Activated T-cell treated with anti-CD3 and anti-CD28 coated beads, Interleukin-2, amount 50 U/mL, for 4 hours (primary cell): Measurements from ENCODE around the gene FCER1A. TPM values are rescaled to one million over a fixed set of nuclear protein-coding genes. Genes with fewer than 3 reads are reported as not detected.
"Not testable (repeated sequence)": the region's sequence is repeated elsewhere in the genome, so short reads cannot be mapped to it uniquely, and the experiment has no call there.

Experiments used
- ATAC-seq, 2 donors: fragments of 200-7000 bp; cut with Tn5 transposase; one replicate each; pipeline ENCODE4 v1.10.0; 2021
- DNase-seq: peaks from one replicate; pipeline ENCODE4 v3.0.0-alpha.2; 2020
- H3K27me3 Mint-ChIP-seq: one replicate; pipeline ENCODE4 v1.8.0; 2021; ENCODE audit warnings: low read depth, mixed read lengths
- H3K36me3 Mint-ChIP-seq: one replicate; pipeline ENCODE4 v1.8.0; 2022; ENCODE audit warnings: mixed read lengths; ENCODE audit not compliant: insufficient read depth
- H3K4me1 Mint-ChIP-seq: one replicate; pipeline ENCODE4 v1.8.0; 2021; ENCODE audit warnings: low read depth, mixed read lengths
- H3K4me3 Mint-ChIP-seq: one replicate; pipeline ENCODE4 v1.8.0; 2021; ENCODE audit warnings: mild to moderate bottlenecking, moderate library complexity, mixed read lengths
- H3K9me3 Mint-ChIP-seq: one replicate; pipeline ENCODE4 v1.8.0; 2021; ENCODE audit warnings: mixed read lengths
- total RNA-seq, 3 donors: library from RNA; stranded (reverse); gene quantifications; one replicate each; pipeline ENCODE4 v1.2.1, GENCODE V29; 2021

The FCER1A gene
- total RNA-seq, 3 donors from 2014 or later: not detected

DNA sequence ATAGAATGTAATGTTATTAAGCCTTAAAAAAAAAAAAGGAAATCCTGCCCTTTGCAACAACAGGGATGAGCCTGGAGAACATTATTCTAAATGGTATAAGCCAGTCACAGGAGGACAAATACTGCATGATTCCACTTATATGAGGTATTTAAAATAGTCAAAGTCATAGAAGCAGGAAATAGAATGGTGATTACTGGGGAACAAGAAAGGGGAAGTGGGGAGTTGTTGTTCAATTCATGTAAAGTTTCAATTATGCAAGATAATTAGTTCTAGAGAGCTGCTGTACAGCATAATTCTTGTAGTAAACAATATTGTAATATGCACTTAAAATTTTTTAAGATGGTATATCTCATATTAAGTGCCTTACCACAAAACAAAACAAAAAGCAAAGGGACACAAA is 13.2 kb downstream of the FCER1A start:
- H3K4me3 Mint-ChIP-seq: no peak overlapping the region
- no peaks in the 10 kb centered on the region for H3K9me3 Mint-ChIP-seq
- H3K36me3 Mint-ChIP-seq: no peaks in the 10 kb centered on the region
- DNase-seq (no peak), ATAC-seq (no peak)
- H3K4me1 Mint-ChIP-seq: no peaks in the 10 kb centered on the region
- H3K27me3 Mint-ChIP-seq: peaks cover 13% of the 10 kb centered on the region

DNA sequence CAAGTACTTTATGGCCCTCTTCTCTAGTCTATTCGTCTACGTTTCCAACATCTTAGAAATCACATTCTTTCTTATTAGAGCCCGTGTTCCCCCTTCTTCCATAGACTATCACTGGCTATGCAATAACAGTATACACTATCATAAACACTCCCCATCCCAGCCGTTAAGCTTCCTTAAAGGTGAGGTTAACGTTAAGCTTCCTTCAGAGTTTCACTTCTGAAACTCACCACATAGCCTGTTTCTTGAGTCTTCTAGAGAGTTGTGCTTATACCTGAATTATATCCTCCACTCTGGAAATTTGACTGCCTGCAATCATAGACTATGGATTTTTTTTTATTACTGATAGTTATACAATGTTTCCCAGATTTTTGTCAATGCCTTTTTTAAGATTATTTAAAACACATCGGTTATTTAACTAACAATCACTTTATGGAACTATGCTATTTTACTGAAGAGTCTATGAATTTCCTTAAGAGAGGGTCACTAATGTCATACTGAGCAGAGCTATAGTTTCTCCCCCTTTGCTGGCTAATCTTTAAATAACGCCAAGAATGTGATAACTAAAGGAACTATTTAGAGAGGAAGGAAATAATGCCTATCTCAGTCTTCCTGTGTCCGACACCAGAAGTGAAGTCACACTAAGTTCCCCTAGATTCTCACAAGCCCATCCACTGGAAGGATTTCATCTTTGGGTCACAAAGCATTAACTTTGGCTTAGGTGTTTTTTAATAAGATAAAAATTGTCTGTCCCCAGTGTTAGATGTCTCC is 16.8 kb downstream of the FCER1A start:
- Mint-ChIP-seq H3K27me3 (peaks cover 11% of the 10 kb centered on the region), H3K36me3 (no peaks in the 10 kb centered on the region), H3K9me3 (peaks cover 2% of the 10 kb centered on the region), H3K4me1 (no peaks in the 10 kb centered on the region), H3K4me3 (no peak overlapping the region)
- DNase-seq (no peak), ATAC-seq (no peak)

DNA sequence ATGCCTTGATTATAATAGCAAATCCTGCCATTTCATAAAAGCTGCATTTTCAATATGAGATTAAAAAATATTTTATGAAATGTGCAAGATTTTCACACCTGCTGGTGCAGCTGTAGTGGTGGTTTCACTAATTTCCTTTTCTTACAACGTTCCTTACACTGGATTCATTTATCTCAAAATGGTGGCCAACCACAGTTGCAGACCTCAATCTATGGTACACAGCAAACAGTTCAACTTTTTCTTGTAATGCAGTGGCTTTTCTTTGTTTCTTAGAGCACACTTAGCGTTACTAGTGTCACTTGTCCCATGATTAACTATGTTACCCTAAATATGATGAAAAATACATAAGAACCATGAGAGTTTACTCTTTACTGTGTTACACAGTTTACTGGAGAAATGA is 32.7 kb downstream of the FCER1A start:
- Mint-ChIP-seq H3K4me3 (no peak overlapping the region), H3K9me3 (no peaks in the 10 kb centered on the region), H3K36me3 (no peaks in the 10 kb centered on the region), H3K4me1 (no peaks in the 10 kb centered on the region), H3K27me3 (peaks cover 9% of the 10 kb centered on the region)
- DNase-seq: no peak
- no peak for ATAC-seq

DNA sequence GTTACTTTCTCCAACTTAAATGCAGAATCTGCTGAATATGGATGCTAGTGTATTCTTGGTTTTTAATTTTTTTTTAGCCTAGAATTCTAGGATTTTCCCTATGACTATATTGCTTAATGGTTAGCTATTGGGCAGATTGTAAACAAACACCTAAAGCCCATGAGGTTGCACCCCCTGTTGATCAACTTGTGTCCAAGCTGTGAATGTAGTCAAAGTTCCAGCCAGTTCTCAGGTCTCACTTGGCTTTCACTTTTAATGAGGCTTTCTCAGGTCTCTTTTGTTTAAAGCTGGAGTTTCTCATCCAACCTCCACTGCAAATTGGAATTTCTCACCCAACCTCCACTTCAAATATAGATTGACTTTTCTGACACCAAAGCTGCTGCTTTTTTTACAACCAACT is 35.9 kb downstream of the FCER1A start:
- no peaks in the 10 kb centered on the region for H3K9me3 Mint-ChIP-seq
- DNase-seq (no peak), ATAC-seq (no peak)
- no peak overlapping the region for H3K4me3 Mint-ChIP-seq
- no peaks in the 10 kb centered on the region for H3K4me1 Mint-ChIP-seq
- peaks cover 9% of the 10 kb centered on the region for H3K27me3 Mint-ChIP-seq
- H3K36me3 Mint-ChIP-seq: no peaks in the 10 kb centered on the region

DNA sequence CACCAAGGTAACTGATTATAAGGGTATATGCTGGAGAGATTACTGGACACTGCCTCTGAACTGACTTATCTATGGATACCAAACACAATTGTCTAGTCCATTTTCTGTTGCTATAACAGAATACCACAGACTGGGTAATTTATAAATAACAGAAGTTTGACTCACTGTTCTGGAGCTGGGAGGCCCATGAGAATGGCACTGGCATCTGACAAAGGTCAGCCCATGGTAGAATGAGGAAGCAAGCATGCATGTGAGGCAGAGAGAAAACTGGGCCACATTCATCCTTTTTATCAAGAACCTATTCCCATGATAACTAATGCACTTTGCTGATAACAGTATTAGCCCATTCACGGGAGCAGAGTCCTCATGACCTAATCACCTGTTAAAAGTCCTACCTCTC is 37.4 kb downstream of the FCER1A start:
- ATAC-seq: no peak
- Mint-ChIP-seq H3K27me3 (peaks cover 9% of the 10 kb centered on the region), H3K36me3 (no peaks in the 10 kb centered on the region), H3K9me3 (no peaks in the 10 kb centered on the region), H3K4me3 (no peak overlapping the region), H3K4me1 (no peaks in the 10 kb centered on the region)
- no peak for DNase-seq

DNA sequence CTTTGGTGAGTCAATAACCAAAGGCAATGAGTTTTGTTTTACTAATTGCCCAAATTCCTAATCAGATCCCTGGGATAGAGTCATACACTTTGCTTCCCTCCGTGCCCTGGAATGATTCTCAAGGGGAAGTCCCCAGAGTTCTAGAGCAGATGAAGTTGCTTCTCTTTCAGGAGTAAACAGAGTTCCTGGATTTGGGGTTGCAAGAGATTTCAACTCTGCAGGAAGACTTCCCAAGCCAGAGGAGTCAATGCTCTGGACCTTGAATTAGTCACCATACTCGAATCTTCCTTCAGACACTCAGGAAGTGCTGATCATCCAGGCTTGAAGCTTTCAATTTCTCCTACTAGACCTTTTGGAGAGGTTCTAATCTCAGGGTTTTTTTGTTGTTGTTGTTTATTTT is 39.6 kb downstream of the FCER1A start:
- H3K27me3 Mint-ChIP-seq: peaks cover 18% of the 10 kb centered on the region
- DNase-seq: no peak

DNA sequence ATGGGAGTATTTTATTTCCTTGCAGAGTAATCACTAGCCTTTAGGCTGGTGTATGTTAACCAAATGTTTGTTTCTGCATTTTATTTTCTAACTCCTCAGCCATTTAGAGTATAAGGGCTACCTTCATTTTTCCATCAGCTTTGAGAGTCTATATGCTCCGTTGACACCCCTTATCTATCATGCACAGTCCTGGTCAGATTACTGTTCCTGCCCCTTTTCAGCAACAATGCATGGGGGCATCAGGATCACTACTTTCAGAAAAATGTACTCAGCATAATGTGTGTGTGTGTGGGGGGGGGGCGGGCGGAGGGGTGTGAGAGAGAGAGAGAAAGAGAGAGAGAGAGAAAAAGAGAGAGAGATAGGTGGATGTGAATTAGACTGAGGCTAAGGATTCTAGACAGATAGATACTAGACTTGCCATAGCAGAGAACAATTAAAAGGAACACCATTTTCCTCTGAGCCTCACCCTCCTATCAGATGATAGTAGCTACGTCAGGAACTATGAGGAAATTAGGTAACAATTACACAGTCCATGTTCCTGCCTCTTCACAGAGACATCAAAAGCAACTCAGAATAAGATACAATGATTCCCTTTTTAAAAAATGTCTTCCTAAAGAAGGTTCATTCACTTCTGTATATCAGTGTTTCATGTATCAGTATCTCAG is 40.8 kb downstream of the FCER1A start:
- H3K27me3 Mint-ChIP-seq: peaks cover 19% of the 10 kb centered on the region
- ATAC-seq (no peak), DNase-seq (no peak)
- no peaks in the 10 kb centered on the region for H3K4me1 Mint-ChIP-seq
- no peak overlapping the region for H3K4me3 Mint-ChIP-seq
- no peaks in the 10 kb centered on the region for H3K9me3 Mint-ChIP-seq
- no peaks in the 10 kb centered on the region for H3K36me3 Mint-ChIP-seq

More for the DNA sequence above, 39.6 kb downstream of the FCER1A start:
- H3K9me3 Mint-ChIP-seq: no peaks in the 10 kb centered on the region
- ATAC-seq: no peak
- H3K4me3 Mint-ChIP-seq: no peak overlapping the region
- H3K4me1 Mint-ChIP-seq: no peaks in the 10 kb centered on the region
- no peaks in the 10 kb centered on the region for H3K36me3 Mint-ChIP-seq

DNA sequence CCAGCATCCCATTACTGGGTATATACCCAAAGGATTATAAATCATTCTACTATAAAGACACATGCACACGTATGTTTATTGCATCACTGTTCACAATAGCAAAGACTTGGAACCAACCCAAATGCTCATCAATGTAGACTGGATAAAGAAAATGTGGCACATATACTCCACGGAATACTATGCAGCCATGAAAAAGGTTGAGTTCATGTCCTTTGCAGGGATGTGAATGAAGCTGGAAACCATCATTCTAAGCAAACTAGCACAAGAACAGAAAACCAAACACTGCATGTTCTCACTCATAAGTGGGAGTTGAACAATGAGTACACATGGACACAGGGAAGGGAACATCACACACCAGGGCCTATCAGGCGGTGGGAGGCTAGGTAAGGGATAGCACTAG is 47.2 kb downstream of the FCER1A start:
- DNase-seq, H3K4me3 Mint-ChIP-seq, H3K4me1 Mint-ChIP-seq, ATAC-seq, H3K9me3 Mint-ChIP-seq, H3K36me3 Mint-ChIP-seq: not testable (repeated sequence)
- peaks cover 14% of the 10 kb centered on the region for H3K27me3 Mint-ChIP-seq

DNA sequence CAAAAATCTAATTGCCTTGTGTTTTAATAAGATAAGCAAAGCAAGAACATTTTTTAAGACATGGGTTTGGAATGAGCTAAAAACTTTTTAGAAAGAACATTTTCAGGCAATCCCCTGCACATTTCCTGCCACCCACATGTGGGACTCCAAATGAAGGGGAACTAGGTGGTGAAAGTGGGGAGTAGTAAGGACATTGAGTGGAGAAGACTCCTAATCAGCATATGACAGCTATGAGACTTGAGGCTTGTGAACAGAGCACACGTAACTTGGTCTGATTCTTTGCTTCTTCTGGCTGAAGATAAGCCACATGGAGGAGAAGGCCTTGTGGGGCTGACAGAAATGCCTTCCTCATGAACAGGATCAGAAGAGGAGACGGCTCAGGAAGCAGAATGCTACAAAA is 50.3 kb downstream of the FCER1A start:
- no peaks in the 10 kb centered on the region for H3K4me1 Mint-ChIP-seq
- DNase-seq: no peak
- H3K36me3 Mint-ChIP-seq: no peaks in the 10 kb centered on the region
- ATAC-seq: no peak
- H3K4me3 Mint-ChIP-seq: no peak overlapping the region
- H3K27me3 Mint-ChIP-seq: peaks cover 12% of the 10 kb centered on the region
- peaks cover 4% of the 10 kb centered on the region for H3K9me3 Mint-ChIP-seq

Other genes starting within 250 kb of the FCER1A start
- gene AIM2, start 225.6 kb upstream of the FCER1A start, total RNA-seq: 10 to 100 TPM; 24.7 to 58.8 (median 36.4) TPM
- gene CADM3, start 130.7 kb upstream of the FCER1A start, total RNA-seq: not detected
- gene ACKR1, start 97.5 kb upstream of the FCER1A start, total RNA-seq: under 1 TPM in 1 of 3 donors, not detected in 2; 0.46 TPM
- gene OR10J4, start 129.9 kb downstream of the FCER1A start, total RNA-seq: not detected
- not detected for gene OR10J1, start 137.4 kb downstream of the FCER1A start, total RNA-seq
- not detected for gene OR10J5, start 233.7 kb downstream of the FCER1A start, total RNA-seq